Liver (tissue), 3 donors: ENCODE data around the gene SMIM7.

Source experiments
- ATF3 ChIP-seq: IDR thresholded peaks from 2 replicates; pipeline ENCODE4 v1.6.1; 2016; ENCODE audit warnings: antibody characterized with exemption
- CTCF ChIP-seq: fragments of 150-350 bp; IDR thresholded peaks from 2 replicates; pipeline ENCODE4 v1.5.1; 2017; ENCODE audit warnings: improper control_type of control experiment, low read depth, low read length; ENCODE audit not compliant: missing input control
- EGR1 ChIP-seq, 2 donors: IDR thresholded peaks; 2 replicates each; pipeline ENCODE4 v1.6.1; 2016 to 2018; ENCODE audit warnings: antibody characterized with exemption in 2 of 2, low read depth in 2 of 2
- GABPA ChIP-seq, 2 donors: IDR thresholded peaks in 1 of 2; conservative IDR thresholded peaks in 1 of 2; 2 replicates each; pipeline ENCODE4 v1.6.1; 2016; ENCODE audit warnings: antibody characterized with exemption in 2 of 2, mild to moderate bottlenecking in 1 of 2, moderate library complexity in 1 of 2
- JUND ChIP-seq, 2 donors: IDR thresholded peaks; 2 replicates each; pipeline ENCODE4 v1.6.1; 2016; ENCODE audit warnings: antibody characterized with exemption in 2 of 2
- NR2F2 ChIP-seq: IDR thresholded peaks from 2 replicates; pipeline ENCODE4 v1.6.1; 2016; ENCODE audit warnings: antibody characterized with exemption
- RAD21 ChIP-seq, 2 donors: IDR thresholded peaks; 2 replicates each; pipeline ENCODE4 v1.6.1; 2016; ENCODE audit warnings: antibody characterized with exemption in 2 of 2, mild to moderate bottlenecking in 2 of 2
- TAF1 ChIP-seq: conservative IDR thresholded peaks from 2 replicates; pipeline ENCODE4 v1.6.1; 2016; ENCODE audit warnings: antibody characterized with exemption, mild to moderate bottlenecking
- YY1 ChIP-seq: IDR thresholded peaks from 2 replicates; pipeline ENCODE4 v1.6.1; 2016; ENCODE audit warnings: antibody characterized with exemption, mild to moderate bottlenecking
- ZBTB33 ChIP-seq: IDR thresholded peaks from 2 replicates; pipeline ENCODE4 v1.6.1; 2016; ENCODE audit warnings: antibody characterized with exemption
- donor health status: healthy.
- donor health status: healthy.

GRCh38 chr19:16605553-16605994 is 54.4 kb downstream of the SMIM7 start:
- TF ChIP-seq ZBTB33 (no peak), YY1 (no peak), JUND (IDR thresholded peaks at IDR 0.05) (no peak), CTCF (no peak), TAF1 (no peak), ATF3 (no peak), NR2F2 (no peak), RAD21 (IDR thresholded peaks at IDR 0.05) (no peak), EGR1 (IDR thresholded peaks at IDR 0.05; ENCODE audit: low read depth in 2 of 2) (no peak), GABPA (IDR thresholded peaks at IDR 0.05 in 1 of 2, conservative IDR thresholded peaks at IDR 0.05 in 1 of 2) (no peak)
